IPS-15b (cell line): ENCODE data around the gene ESYT2.
"Not testable (repeated sequence)": the region's sequence is repeated elsewhere in the genome, so short reads cannot be mapped to it uniquely, and the experiment has no call there.

Source experiments
- H3K27me3 ChIP-seq: one replicate; pipeline ENCODE4 v1.6.1; 2013; ENCODE audit warnings: low read length; ENCODE audit not compliant: control insufficient read depth, insufficient read depth
- H3K36me3 ChIP-seq: one replicate; pipeline ENCODE4 v1.6.1; 2013; ENCODE audit warnings: low read length; ENCODE audit not compliant: control insufficient read depth, insufficient read depth
- H3K4me1 ChIP-seq: one replicate; pipeline ENCODE4 v1.6.1; 2013; ENCODE audit warnings: mild to moderate bottlenecking, low read length; ENCODE audit not compliant: control insufficient read depth, insufficient read depth
- H3K4me3 ChIP-seq: one replicate; pipeline ENCODE4 v1.5.1; 2013; ENCODE audit warnings: low read depth, low read length
- H3K9ac ChIP-seq: one replicate; pipeline ENCODE4 v1.6.1; 2013; ENCODE audit warnings: low read depth, mild to moderate bottlenecking, low read length
- H3K9me3 ChIP-seq: one replicate; pipeline ENCODE4 v1.6.1; 2013; ENCODE audit warnings: mild to moderate bottlenecking, low read length; ENCODE audit not compliant: control insufficient read depth, insufficient read depth

ESYT2 gene

GRCh38 chr7:158702944-158703343 lies 126.4 kb downstream of the ESYT2 start:
- peak overlapping the region; percentile 87 for H3K4me3 ChIP-seq
- no peaks in the 10 kb centered on the region for H3K27me3 ChIP-seq
- peaks cover 16% of the 10 kb centered on the region for H3K36me3 ChIP-seq
- no peak overlapping the region for H3K9ac ChIP-seq
- no peaks in the 10 kb centered on the region for H3K9me3 ChIP-seq
- peaks cover 12% of the 10 kb centered on the region for H3K4me1 ChIP-seq

GRCh38 chr7:158702196-158702595 lies 127.1 kb downstream of the ESYT2 start:
- peak overlapping the region; percentile 87 for H3K4me3 ChIP-seq
- H3K27me3 ChIP-seq: no peaks in the 10 kb centered on the region
- no peak overlapping the region for H3K9ac ChIP-seq
- peaks cover 16% of the 10 kb centered on the region for H3K36me3 ChIP-seq
- peaks cover 12% of the 10 kb centered on the region for H3K4me1 ChIP-seq
- H3K9me3 ChIP-seq: no peaks in the 10 kb centered on the region

GRCh38 chr7:158700008-158700407 lies 129.3 kb downstream of the ESYT2 start:
- Histone ChIP-seq H3K36me3 (peaks cover 25% of the 10 kb centered on the region), H3K4me3 (no peak overlapping the region), H3K9ac (no peak overlapping the region), H3K4me1 (peaks cover 12% of the 10 kb centered on the region), H3K27me3 (no peaks in the 10 kb centered on the region), H3K9me3 (no peaks in the 10 kb centered on the region)

- Histone ChIP-seq H3K36me3 (peaks cover 25% of the 10 kb centered on the region), H3K4me3 (no peak overlapping the region), H3K4me1 (peaks cover 12% of the 10 kb centered on the region), H3K9ac (no peak overlapping the region), H3K27me3 (no peaks in the 10 kb centered on the region), H3K9me3 (no peaks in the 10 kb centered on the region)
Measured at GRCh38 chr7:158699341-158699740, 130.0 kb downstream of the ESYT2 start.

- Histone ChIP-seq H3K27me3 (no peaks in the 10 kb centered on the region), H3K36me3 (peaks cover 29% of the 10 kb centered on the region), H3K4me1 (peaks cover 12% of the 10 kb centered on the region), H3K4me3 (no peak overlapping the region), H3K9ac (no peak overlapping the region), H3K9me3 (no peaks in the 10 kb centered on the region)
Measured at GRCh38 chr7:158698657-158699195, 130.6 kb downstream of the ESYT2 start.

GRCh38 chr7:158697597-158697996 lies 131.7 kb downstream of the ESYT2 start:
- H3K36me3 ChIP-seq: peaks cover 29% of the 10 kb centered on the region
- H3K4me3 ChIP-seq, H3K9ac ChIP-seq, H3K9me3 ChIP-seq, H3K27me3 ChIP-seq, H3K4me1 ChIP-seq: not testable (repeated sequence)

- Histone ChIP-seq H3K9ac (no peak overlapping the region), H3K4me3 (no peak overlapping the region), H3K27me3 (no peaks in the 10 kb centered on the region), H3K36me3 (peaks cover 34% of the 10 kb centered on the region), H3K4me1 (no peaks in the 10 kb centered on the region), H3K9me3 (no peaks in the 10 kb centered on the region)
Measured at GRCh38 chr7:158695726-158696452, 133.4 kb downstream of the ESYT2 start.

- Histone ChIP-seq H3K9me3 (no peaks in the 10 kb centered on the region), H3K4me3 (no peak overlapping the region), H3K36me3 (peaks cover 29% of the 10 kb centered on the region), H3K9ac (no peak overlapping the region), H3K4me1 (no peaks in the 10 kb centered on the region), H3K27me3 (no peaks in the 10 kb centered on the region)
Measured at GRCh38 chr7:158695056-158695455, 134.3 kb downstream of the ESYT2 start.

- no peak overlapping the region for H3K4me3 ChIP-seq
- H3K27me3 ChIP-seq: no peaks in the 10 kb centered on the region
- H3K9ac ChIP-seq: no peak overlapping the region
- no peaks in the 10 kb centered on the region for H3K4me1 ChIP-seq
- H3K9me3 ChIP-seq: no peaks in the 10 kb centered on the region
- peaks cover 27% of the 10 kb centered on the region for H3K36me3 ChIP-seq
Measured at GRCh38 chr7:158694650-158695049, 134.7 kb downstream of the ESYT2 start.

- H3K27me3 ChIP-seq: no peaks in the 10 kb centered on the region
- H3K4me3 ChIP-seq: no peak overlapping the region
- peaks cover 36% of the 10 kb centered on the region for H3K36me3 ChIP-seq
- no peaks in the 10 kb centered on the region for H3K4me1 ChIP-seq
- H3K9me3 ChIP-seq: no peaks in the 10 kb centered on the region
- no peak overlapping the region for H3K9ac ChIP-seq
Measured at GRCh38 chr7:158689488-158689887, 139.8 kb downstream of the ESYT2 start.

GRCh38 chr7:158687406-158687805 lies 141.9 kb downstream of the ESYT2 start:
- H3K9me3 ChIP-seq: no peaks in the 10 kb centered on the region
- H3K4me3 ChIP-seq: no peak overlapping the region
- peaks cover 36% of the 10 kb centered on the region for H3K36me3 ChIP-seq
- no peak overlapping the region for H3K9ac ChIP-seq
- H3K4me1 ChIP-seq: no peaks in the 10 kb centered on the region
- H3K27me3 ChIP-seq: no peaks in the 10 kb centered on the region

- Histone ChIP-seq H3K4me1 (no peaks in the 10 kb centered on the region), H3K27me3 (no peaks in the 10 kb centered on the region), H3K9ac (no peak overlapping the region), H3K9me3 (no peaks in the 10 kb centered on the region), H3K36me3 (peaks cover 31% of the 10 kb centered on the region), H3K4me3 (no peak overlapping the region)
Measured at GRCh38 chr7:158685693-158686092, 143.6 kb downstream of the ESYT2 start.
